NCI-H2227 (cell line): ENCODE results near the gene RFXANK.
"Not testable (repeated sequence)": the region's sequence is repeated elsewhere in the genome, so short reads cannot be mapped to it uniquely, and the experiment has no call there.

Source experiments
- DNase-seq: peaks from one replicate; lab custom pipeline; 2025; ENCODE audit not compliant: unreplicated experiment; lab: John Stamatoyannopoulos, UW

Gene RFXANK

GRCh38 chr19:19192078-19192882 lies at the start of gene RFXANK, which contains the start of gene BORCS8:
Gene RFXANK, plus strand, starts transcription at chr19:19192258. Its CDS starts 1,689 bp downstream, at chr19:19193947.
Gene BORCS8, minus strand, starts transcription at chr19:19192152. Its CDS starts 35 bp downstream, at chr19:19192117.
- peak; percentile 98 for DNase-seq

- DNase-seq = no peak
These were observed 49.7 kb upstream of the RFXANK start for GRCh38 chr19:19142347-19142746.

GRCh38 chr19:19145281-19145680 lies 46.8 kb upstream of the RFXANK start:
- DNase-seq = no peak

- peak; percentile 72 for DNase-seq
These were observed 46.1 kb upstream of the RFXANK start for GRCh38 chr19:19145684-19146608.

- no peak for DNase-seq
These were observed 45.2 kb upstream of the RFXANK start for GRCh38 chr19:19146865-19147264.

GRCh38 chr19:19147344-19147743 lies 44.7 kb upstream of the RFXANK start:
- no peak for DNase-seq

GRCh38 chr19:19148504-19148903 lies 43.6 kb upstream of the RFXANK start:
- DNase-seq = not testable (repeated sequence)

- no peak for DNase-seq
These were observed 42.6 kb upstream of the RFXANK start for GRCh38 chr19:19149435-19149834.

GRCh38 chr19:19151418-19151817 lies 40.6 kb upstream of the RFXANK start:
- DNase-seq = no peak

- DNase-seq = no peak
These were observed 39.2 kb upstream of the RFXANK start for GRCh38 chr19:19152668-19153384.

- DNase-seq = no peak
These were observed 37.1 kb upstream of the RFXANK start for GRCh38 chr19:19154768-19155494.

- no peak for DNase-seq
These were observed 36.4 kb upstream of the RFXANK start for GRCh38 chr19:19155495-19156219.

- DNase-seq = no peak
These were observed 34.2 kb upstream of the RFXANK start for GRCh38 chr19:19157808-19158207.

- no peak for DNase-seq
These were observed 32.5 kb upstream of the RFXANK start for GRCh38 chr19:19159534-19159933.

- no peak for DNase-seq
These were observed 31.5 kb upstream of the RFXANK start for GRCh38 chr19:19160461-19161035.

GRCh38 chr19:19162495-19162894 lies 29.6 kb upstream of the RFXANK start:
- no peak for DNase-seq

GRCh38 chr19:19165396-19165795 lies 26.7 kb upstream of the RFXANK start:
- DNase-seq = no peak

GRCh38 chr19:19167612-19168011 lies 24.4 kb upstream of the RFXANK start:
- DNase-seq = no peak

- DNase-seq = no peak
These were observed 22.6 kb upstream of the RFXANK start for GRCh38 chr19:19169236-19170052.
